CD4-positive, alpha-beta T cell treated with Interleukin-1 beta for 1 hour (primary cell): Measurements from ENCODE around the gene GADD45B.

Experiments
- DNase-seq, 2 donors: peaks; one replicate each; pipeline ENCODE4 v3.0.0-alpha.2; 2020 to 2022

Gene GADD45B

GRCh38 chr19:2475702-2476450 lies at the start of gene GADD45B:
Gene GADD45B (plus strand): TSS chr19:2476127. CDS start chr19:2476359, 232 bp downstream.
- DNase-seq, result peak; percentile 97 to 98

GRCh38 chr19:2426611-2427428 lies 49.1 kb upstream of the GADD45B start:
- DNase-seq, result peak; percentile 31 to 53

- peak; percentile 95 to 96 for DNase-seq
Measured at GRCh38 chr19:2427429-2428320, 48.3 kb upstream of the GADD45B start, which contains the start of gene TIMM13. Gene TIMM13 (minus strand): TSS chr19:2427586. CDS start chr19:2427533, 53 bp downstream.

- DNase-seq, result no peak
Measured at GRCh38 chr19:2428321-2428690, 47.6 kb upstream of the GADD45B start.

GRCh38 chr19:2428756-2429711 lies 46.9 kb upstream of the GADD45B start:
- DNase-seq, result no peak

- no peak for DNase-seq
Measured at GRCh38 chr19:2429917-2430535, 45.9 kb upstream of the GADD45B start.

GRCh38 chr19:2431318-2432055 lies 44.4 kb upstream of the GADD45B start:
- no peak for DNase-seq

- no peak for DNase-seq
Measured at GRCh38 chr19:2432131-2432848, 43.6 kb upstream of the GADD45B start.

- no peak for DNase-seq
Measured at GRCh38 chr19:2433854-2434253, 42.1 kb upstream of the GADD45B start.

GRCh38 chr19:2434267-2434666 lies 41.7 kb upstream of the GADD45B start:
- DNase-seq, result no peak

- no peak for DNase-seq
Measured at GRCh38 chr19:2434721-2435265, 41.1 kb upstream of the GADD45B start.

- no peak for DNase-seq
Measured at GRCh38 chr19:2436384-2436783, 39.5 kb upstream of the GADD45B start.

GRCh38 chr19:2436926-2437325 lies 39.0 kb upstream of the GADD45B start:
- no peak for DNase-seq

GRCh38 chr19:2438178-2438577 lies 37.7 kb upstream of the GADD45B start:
- no peak for DNase-seq

GRCh38 chr19:2440515-2440914 lies 35.4 kb upstream of the GADD45B start:
- DNase-seq, result no peak

- no peak for DNase-seq
Measured at GRCh38 chr19:2441096-2441752, 34.7 kb upstream of the GADD45B start.

GRCh38 chr19:2443116-2443784 lies 32.7 kb upstream of the GADD45B start:
- no peak for DNase-seq

- DNase-seq, result no peak
Measured at GRCh38 chr19:2443785-2444182, 32.1 kb upstream of the GADD45B start.
